ENCODE results near the gene KRT75. TPM values are rescaled to one million over a fixed set of nuclear protein-coding genes. Genes with fewer than 3 reads are reported as not detected.
"Not testable (repeated sequence)": the region's sequence is repeated elsewhere in the genome, so short reads cannot be mapped to it uniquely, and the experiment has no call there.

KRT75 gene
- total RNA-seq, 6 experiments from 2014 or later: not detected

DNA sequence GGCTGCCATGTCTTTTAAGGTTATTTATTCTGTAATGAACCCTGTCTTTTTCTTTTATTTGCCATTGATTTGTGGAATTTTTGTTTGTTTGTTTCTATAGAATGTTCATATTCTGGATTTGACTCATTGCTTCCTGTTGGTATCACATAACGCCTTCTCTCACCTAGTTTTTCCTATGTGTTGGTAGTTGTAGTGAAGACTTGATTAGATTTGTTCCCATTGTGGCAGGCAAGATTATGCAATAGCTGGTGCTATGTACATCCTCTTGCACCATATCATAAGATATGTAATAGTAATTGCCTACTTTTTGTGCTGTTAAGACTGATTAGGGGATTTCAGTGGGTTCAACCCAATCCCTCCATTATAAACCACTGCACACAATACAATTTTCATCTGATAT lies 21.6 kb upstream of the KRT75 start:
- no peak for DNase-seq
- TF ChIP-seq, protein P1, sequence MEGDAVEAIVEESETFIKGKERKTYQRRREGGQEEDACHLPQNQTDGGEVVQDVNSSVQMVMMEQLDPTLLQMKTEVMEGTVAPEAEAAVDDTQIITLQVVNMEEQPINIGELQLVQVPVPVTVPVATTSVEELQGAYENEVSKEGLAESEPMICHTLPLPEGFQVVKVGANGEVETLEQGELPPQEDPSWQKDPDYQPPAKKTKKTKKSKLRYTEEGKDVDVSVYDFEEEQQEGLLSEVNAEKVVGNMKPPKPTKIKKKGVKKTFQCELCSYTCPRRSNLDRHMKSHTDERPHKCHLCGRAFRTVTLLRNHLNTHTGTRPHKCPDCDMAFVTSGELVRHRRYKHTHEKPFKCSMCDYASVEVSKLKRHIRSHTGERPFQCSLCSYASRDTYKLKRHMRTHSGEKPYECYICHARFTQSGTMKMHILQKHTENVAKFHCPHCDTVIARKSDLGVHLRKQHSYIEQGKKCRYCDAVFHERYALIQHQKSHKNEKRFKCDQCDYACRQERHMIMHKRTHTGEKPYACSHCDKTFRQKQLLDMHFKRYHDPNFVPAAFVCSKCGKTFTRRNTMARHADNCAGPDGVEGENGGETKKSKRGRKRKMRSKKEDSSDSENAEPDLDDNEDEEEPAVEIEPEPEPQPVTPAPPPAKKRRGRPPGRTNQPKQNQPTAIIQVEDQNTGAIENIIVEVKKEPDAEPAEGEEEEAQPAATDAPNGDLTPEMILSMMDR (IDR thresholded peaks at IDR 0.05): no peak
- no peak for TF ChIP-seq POLR2A (IDR thresholded peaks at IDR 0.05)
- WGBS (ENCODE audit: insufficient coverage, low coverage, low lambda C conversion rate, missing lambda C conversion rate): 48% methylated on average over 1 of the region's 1 CpG

DNA sequence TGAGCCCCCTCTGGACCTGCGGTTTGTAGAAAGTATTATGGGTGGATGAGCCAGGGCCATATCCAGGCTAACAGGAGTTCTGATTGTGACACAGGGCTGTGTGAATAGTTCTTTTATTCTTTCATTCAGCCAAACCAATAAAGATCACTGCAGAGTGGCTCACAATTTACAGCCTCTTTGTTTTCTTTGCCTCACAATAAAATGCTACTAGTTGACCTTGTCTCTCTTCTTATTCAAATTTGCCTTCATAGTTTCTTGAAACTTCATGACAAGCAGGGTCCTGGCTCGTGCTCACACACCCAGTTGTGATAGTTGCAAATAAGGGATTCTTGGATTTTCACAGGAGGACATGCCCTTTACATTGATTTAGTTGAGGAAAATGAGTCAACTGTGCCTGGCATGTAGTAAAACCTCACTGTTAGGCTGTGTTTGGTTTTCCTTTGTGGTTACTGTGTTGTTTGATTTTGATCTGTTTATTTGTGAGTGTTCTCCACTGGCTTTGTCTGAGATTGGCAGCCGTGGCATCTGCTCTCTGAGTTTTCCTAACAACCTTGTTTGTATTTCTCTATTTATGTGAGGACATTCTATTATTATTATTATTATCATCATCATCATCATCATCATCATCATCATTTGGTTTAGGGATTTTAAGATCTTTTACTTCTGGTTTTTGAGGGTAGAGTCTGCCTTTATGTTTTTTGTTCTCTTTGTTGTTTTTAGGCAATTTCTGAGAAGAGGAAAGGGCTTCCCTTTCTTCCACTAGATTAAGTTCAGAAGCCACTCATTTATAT lies 20.4 kb upstream of the KRT75 start:
- no peak overlapping the region for H3K4me3 ChIP-seq
- ATAC-seq: no peak
- no peaks in the 10 kb centered on the region for H3K4me1 ChIP-seq
- no peak overlapping the region for H3K27ac ChIP-seq
- 47% methylated on average over 3 of the region's 3 CpGs for WGBS (ENCODE audit: insufficient coverage, low coverage, low lambda C conversion rate, missing lambda C conversion rate)
- H3K36me3 ChIP-seq: no peaks in the 10 kb centered on the region
- H3K27me3 ChIP-seq: no peaks in the 10 kb centered on the region
- no peak for DNase-seq
- no peak for TF ChIP-seq POLR2A (IDR thresholded peaks at IDR 0.05)
- TF ChIP-seq, protein P1 (IDR thresholded peaks at IDR 0.05): no peak
- intact Hi-C loops (cut with DNase I): no loop called here
- H3K9me3 ChIP-seq: no peaks in the 10 kb centered on the region

More for the DNA sequence above, 21.6 kb upstream of the KRT75 start:
- intact Hi-C loops (cut with DNase I): no loop called here
- Histone ChIP-seq H3K36me3 (no peaks in the 10 kb centered on the region), H3K4me1 (no peaks in the 10 kb centered on the region), H3K4me3 (no peak overlapping the region), H3K9me3 (no peaks in the 10 kb centered on the region), H3K27me3 (no peaks in the 10 kb centered on the region), H3K27ac (no peak overlapping the region)
- no peak for ATAC-seq

DNA sequence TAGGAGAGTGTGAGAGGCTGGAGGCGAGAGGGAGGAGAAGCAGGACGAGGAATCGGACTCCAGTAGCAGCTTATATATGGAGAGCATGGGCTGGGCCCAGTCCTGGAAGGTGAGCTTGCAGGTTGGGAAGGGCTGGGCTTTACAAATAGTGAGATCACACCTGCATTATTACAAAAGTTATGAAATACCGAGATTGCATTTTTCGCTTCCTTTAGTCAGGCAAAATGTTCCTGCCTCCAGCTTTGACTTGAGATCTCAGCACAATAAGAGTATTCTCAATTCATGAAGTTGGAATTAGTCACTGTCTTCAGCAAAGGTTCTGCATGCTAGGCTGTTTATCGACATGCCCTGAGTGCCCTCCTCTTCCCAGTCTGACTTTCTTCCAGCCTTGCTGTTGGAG lies 17.9 kb upstream of the KRT75 start, which contains the start of gene KRT6B:
Gene KRT6B (minus strand): TSS at position 46 of the 400 bp plus-strand sequence. CDS start 68 bp downstream, outside the sequence.
- no peaks in the 10 kb centered on the region for H3K27me3 ChIP-seq
- WGBS (ENCODE audit: insufficient coverage, low coverage, low lambda C conversion rate, missing lambda C conversion rate): 76% methylated on average over 3 of the region's 6 CpGs
- no peak within 1 kb of the TSS for H3K4me3 ChIP-seq
- intact Hi-C loops (cut with DNase I): no loop called here
- DNase-seq: no peak
- H3K9me3 ChIP-seq: no peaks in the 10 kb centered on the region
- H3K36me3 ChIP-seq: no peaks in the 10 kb centered on the region
- no peak within 1 kb of the TSS for H3K27ac ChIP-seq
- ATAC-seq: no peak
- no peak for TF ChIP-seq POLR2A (IDR thresholded peaks at IDR 0.05)
- TF ChIP-seq, protein P1 (IDR thresholded peaks at IDR 0.05): no peak
- H3K4me1 ChIP-seq: no peaks in the 10 kb centered on the region

DNA sequence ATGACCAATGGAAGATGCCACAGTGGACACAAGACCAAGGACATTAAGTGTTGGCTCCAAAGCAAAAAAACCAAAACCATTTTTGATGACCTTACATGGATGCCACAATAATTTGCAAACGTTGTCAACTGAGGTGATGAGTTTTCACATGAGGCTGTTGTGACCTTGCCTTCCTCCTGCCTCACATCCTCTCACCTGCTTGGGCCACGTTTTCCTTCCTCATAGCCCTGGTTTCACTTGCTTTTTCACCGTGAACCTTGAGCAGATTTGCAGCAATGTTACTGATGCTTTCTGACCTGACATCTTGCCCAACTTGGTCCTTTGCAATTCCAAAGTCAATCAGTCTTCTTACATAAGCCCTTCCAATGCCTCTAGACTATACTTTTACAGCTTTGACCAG lies 14.1 kb upstream of the KRT75 start:
- 28% methylated on average over 3 of the region's 3 CpGs for WGBS (ENCODE audit: insufficient coverage, low coverage, low lambda C conversion rate, missing lambda C conversion rate)
- TF ChIP-seq, protein P1 (IDR thresholded peaks at IDR 0.05): no peak
- no peak for TF ChIP-seq POLR2A (IDR thresholded peaks at IDR 0.05)
- DNase-seq (no peak), ATAC-seq (no peak)
- no peak overlapping the region for H3K4me3 ChIP-seq
- no peak overlapping the region for H3K27ac ChIP-seq
- H3K36me3 ChIP-seq: no peaks in the 10 kb centered on the region
- H3K9me3 ChIP-seq: no peaks in the 10 kb centered on the region
- no peaks in the 10 kb centered on the region for H3K27me3 ChIP-seq
- H3K4me1 ChIP-seq: no peaks in the 10 kb centered on the region
- intact Hi-C loops (cut with DNase I): no loop called here

DNA sequence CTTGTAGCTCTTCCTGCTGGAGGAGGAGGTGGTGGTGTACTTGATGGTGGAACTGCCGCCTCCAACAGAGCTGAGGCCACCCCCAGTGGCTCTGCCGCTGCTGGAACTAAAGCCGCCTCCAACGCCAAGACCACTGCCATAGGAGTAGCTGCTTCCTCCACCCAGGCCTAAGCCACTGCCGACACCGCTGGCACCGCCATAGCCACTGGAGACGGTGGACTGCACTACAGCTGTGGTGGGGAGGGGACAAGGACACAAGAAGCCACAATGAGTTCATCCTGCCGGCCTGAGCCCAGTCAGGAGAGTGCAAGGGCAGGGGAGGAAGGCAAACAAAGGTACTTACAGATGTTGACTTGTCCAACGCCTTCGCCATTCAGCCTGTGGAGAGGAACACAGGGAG lies 13.0 kb upstream of the KRT75 start:
- intact Hi-C loops (cut with DNase I); ATAC-seq; H3K4me3 ChIP-seq; H3K4me1 ChIP-seq; DNase-seq; H3K27ac ChIP-seq; H3K9me3 ChIP-seq; H3K27me3 ChIP-seq; H3K36me3 ChIP-seq: not testable (repeated sequence)
- WGBS (ENCODE audit: insufficient coverage, low coverage, low lambda C conversion rate, missing lambda C conversion rate): 60% methylated on average over 2 of the region's 11 CpGs

Measured in right lobe of liver (tissue), 6 donors.